ENCODE measurements around the gene MTAP. TPM values are rescaled to one million over a fixed set of nuclear protein-coding genes. Genes with fewer than 3 reads are reported as not detected.

MTAP gene
- total and polyA plus RNA-seq, 9 of the 15 experiments (the other 6 are each of a cell fraction or from before 2014, with no cell fraction given) = 0.07 TPM; not detected in 8

DNA sequence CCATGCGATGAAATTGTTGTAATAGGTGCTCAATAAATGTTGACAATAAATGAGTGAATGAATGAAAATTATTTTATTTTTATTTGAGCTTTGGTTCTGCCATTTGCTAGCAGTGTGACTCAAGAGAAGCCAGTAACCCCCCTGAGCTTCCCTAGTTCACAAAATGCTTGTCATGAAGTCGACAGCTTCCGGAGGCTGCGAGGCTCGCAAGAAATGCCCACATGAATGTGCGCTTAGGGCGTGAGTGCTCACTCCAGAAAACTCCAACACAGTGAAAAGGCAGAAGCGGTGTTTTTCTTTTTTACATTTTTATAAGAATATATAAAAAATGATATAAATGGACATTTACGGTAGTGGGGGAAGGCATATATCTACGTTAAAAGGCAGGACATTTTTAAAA is 165.3 kb downstream of the MTAP start:
- Histone ChIP-seq H3K9me3 (replicated peaks; ENCODE audit: control insufficient read depth, insufficient read depth, low read depth, low read length) (no peaks in the 10 kb centered on the region), H4K20me1 (replicated peaks; ENCODE audit: control insufficient read depth, insufficient read depth, low read length) (no peaks in the 10 kb centered on the region), H3K4me2 (ENCODE audit: insufficient read depth, low read length) (no peak overlapping the region), H2AFZ (ENCODE audit: low read depth, low read length) (no peak overlapping the region), H3K4me3 (no peak overlapping the region), H3K27ac (ENCODE audit: extremely low read depth, low read depth, low read length) (no peak overlapping the region), H3K9ac (ENCODE audit: insufficient read depth in 1 of 2, low read depth in 2 of 2, low read length in 2 of 2) (no peak overlapping the region), H3K4me1 (replicated peaks in 1 of 2; ENCODE audit: control insufficient read depth in 2 of 2, insufficient read depth in 2 of 2, low read length in 2 of 2) (no peaks in the 10 kb centered on the region), H3K36me3 (ENCODE audit: control insufficient read depth, insufficient read depth, low read length) (no peaks in the 10 kb centered on the region), H3K79me2 (ENCODE audit: control insufficient read depth, insufficient read depth, low read length) (no peaks in the 10 kb centered on the region), H3K9me1 (ENCODE audit: control insufficient read depth, insufficient read depth, low read length) (no peaks in the 10 kb centered on the region), H3K27me3 (ENCODE audit: control insufficient read depth in 2 of 2, insufficient read depth in 2 of 2, low read length in 2 of 2) (no peaks in the 10 kb centered on the region)
- in situ Hi-C loops (cut with MboI) (no loop called here), intact Hi-C loops (cut with micrococcal nuclease) (no loop called here)
- ChIA-PET CTCF (ENCODE audit: low intra/inter-chr PET ratio) (no interaction called here), POLR2A (no interaction called here)
- DNase-seq (ENCODE audit: extremely low read depth in 1 of 4, low spot score in 3 of 4) (no peak), ATAC-seq (no peak), FAIRE-seq (no peak)
- BruUV-seq (replicated peaks) = no TSS peak
- no CpG with 5 or more reads among the region's 10 CpGs for WGBS (ENCODE audit: insufficient coverage, low coverage, missing lambda C conversion rate)
- TF ChIP-seq, protein P1, sequence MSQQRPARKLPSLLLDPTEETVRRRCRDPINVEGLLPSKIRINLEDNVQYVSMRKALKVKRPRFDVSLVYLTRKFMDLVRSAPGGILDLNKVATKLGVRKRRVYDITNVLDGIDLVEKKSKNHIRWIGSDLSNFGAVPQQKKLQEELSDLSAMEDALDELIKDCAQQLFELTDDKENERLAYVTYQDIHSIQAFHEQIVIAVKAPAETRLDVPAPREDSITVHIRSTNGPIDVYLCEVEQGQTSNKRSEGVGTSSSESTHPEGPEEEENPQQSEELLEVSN (IDR thresholded peaks at IDR 0.05; ENCODE audit: borderline replicate concordance in 1 of 2, extremely low read depth in 1 of 2, insufficient read depth in 1 of 2, insufficient read length in 1 of 2, low read depth in 1 of 2, low read length in 1 of 2, poor library complexity in 1 of 2, severe bottlenecking in 1 of 2) = no peak
- TF ChIP-seq, protein P2, sequence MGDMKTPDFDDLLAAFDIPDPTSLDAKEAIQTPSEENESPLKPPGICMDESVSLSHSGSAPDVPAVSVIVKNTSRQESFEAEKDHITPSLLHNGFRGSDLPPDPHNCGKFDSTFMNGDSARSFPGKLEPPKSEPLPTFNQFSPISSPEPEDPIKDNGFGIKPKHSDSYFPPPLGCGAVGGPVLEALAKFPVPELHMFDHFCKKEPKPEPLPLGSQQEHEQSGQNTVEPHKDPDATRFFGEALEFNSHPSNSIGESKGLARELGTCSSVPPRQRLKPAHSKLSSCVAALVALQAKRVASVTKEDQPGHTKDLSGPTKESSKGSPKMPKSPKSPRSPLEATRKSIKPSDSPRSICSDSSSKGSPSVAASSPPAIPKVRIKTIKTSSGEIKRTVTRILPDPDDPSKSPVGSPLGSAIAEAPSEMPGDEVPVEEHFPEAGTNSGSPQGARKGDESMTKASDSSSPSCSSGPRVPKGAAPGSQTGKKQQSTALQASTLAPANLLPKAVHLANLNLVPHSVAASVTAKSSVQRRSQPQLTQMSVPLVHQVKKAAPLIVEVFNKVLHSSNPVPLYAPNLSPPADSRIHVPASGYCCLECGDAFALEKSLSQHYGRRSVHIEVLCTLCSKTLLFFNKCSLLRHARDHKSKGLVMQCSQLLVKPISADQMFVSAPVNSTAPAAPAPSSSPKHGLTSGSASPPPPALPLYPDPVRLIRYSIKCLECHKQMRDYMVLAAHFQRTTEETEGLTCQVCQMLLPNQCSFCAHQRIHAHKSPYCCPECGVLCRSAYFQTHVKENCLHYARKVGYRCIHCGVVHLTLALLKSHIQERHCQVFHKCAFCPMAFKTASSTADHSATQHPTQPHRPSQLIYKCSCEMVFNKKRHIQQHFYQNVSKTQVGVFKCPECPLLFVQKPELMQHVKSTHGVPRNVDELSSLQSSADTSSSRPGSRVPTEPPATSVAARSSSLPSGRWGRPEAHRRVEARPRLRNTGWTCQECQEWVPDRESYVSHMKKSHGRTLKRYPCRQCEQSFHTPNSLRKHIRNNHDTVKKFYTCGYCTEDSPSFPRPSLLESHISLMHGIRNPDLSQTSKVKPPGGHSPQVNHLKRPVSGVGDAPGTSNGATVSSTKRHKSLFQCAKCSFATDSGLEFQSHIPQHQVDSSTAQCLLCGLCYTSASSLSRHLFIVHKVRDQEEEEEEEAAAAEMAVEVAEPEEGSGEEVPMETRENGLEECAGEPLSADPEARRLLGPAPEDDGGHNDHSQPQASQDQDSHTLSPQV (IDR thresholded peaks at IDR 0.05) = no peak
- no peak for TF ChIP-seq ZBTB1 (CRISPR knock-in tag; IDR thresholded peaks at IDR 0.05; ENCODE audit: borderline replicate concordance, low read depth)
- TF ChIP-seq, protein P3, sequence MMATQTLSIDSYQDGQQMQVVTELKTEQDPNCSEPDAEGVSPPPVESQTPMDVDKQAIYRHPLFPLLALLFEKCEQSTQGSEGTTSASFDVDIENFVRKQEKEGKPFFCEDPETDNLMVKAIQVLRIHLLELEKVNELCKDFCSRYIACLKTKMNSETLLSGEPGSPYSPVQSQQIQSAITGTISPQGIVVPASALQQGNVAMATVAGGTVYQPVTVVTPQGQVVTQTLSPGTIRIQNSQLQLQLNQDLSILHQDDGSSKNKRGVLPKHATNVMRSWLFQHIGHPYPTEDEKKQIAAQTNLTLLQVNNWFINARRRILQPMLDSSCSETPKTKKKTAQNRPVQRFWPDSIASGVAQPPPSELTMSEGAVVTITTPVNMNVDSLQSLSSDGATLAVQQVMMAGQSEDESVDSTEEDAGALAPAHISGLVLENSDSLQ (IDR thresholded peaks at IDR 0.05) = no peak
- TF ChIP-seq POLR2AphosphoS5 (IDR thresholded peaks at IDR 0.05; ENCODE audit: control insufficient read depth, insufficient read depth, low read depth, low read length) = no peak
- TF ChIP-seq, protein P4, sequence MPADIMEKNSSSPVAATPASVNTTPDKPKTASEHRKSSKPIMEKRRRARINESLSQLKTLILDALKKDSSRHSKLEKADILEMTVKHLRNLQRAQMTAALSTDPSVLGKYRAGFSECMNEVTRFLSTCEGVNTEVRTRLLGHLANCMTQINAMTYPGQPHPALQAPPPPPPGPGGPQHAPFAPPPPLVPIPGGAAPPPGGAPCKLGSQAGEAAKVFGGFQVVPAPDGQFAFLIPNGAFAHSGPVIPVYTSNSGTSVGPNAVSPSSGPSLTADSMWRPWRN (IDR thresholded peaks at IDR 0.05; ENCODE audit: low read depth) = no peak
- TF ChIP-seq, protein P5, sequence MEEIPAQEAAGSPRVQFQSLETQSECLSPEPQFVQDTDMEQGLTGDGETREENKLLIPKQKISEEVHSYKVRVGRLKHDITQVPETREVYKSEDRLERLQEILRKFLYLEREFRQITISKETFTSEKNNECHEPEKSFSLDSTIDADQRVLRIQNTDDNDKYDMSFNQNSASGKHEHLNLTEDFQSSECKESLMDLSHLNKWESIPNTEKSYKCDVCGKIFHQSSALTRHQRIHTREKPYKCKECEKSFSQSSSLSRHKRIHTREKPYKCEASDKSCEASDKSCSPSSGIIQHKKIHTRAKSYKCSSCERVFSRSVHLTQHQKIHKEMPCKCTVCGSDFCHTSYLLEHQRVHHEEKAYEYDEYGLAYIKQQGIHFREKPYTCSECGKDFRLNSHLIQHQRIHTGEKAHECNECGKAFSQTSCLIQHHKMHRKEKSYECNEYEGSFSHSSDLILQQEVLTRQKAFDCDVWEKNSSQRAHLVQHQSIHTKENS (CRISPR knock-in tag; IDR thresholded peaks at IDR 0.05) = no peak
- TF ChIP-seq, protein P6, sequence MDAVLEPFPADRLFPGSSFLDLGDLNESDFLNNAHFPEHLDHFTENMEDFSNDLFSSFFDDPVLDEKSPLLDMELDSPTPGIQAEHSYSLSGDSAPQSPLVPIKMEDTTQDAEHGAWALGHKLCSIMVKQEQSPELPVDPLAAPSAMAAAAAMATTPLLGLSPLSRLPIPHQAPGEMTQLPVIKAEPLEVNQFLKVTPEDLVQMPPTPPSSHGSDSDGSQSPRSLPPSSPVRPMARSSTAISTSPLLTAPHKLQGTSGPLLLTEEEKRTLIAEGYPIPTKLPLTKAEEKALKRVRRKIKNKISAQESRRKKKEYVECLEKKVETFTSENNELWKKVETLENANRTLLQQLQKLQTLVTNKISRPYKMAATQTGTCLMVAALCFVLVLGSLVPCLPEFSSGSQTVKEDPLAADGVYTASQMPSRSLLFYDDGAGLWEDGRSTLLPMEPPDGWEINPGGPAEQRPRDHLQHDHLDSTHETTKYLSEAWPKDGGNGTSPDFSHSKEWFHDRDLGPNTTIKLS (IDR thresholded peaks at IDR 0.05; ENCODE audit: borderline replicate concordance, low read depth) = no peak
